ENCODE measurements around the gene XYLT1.
A peak's percentile ranks its signal among the peaks of the same experiment; 100 is the strongest.

Gene XYLT1

DNA sequence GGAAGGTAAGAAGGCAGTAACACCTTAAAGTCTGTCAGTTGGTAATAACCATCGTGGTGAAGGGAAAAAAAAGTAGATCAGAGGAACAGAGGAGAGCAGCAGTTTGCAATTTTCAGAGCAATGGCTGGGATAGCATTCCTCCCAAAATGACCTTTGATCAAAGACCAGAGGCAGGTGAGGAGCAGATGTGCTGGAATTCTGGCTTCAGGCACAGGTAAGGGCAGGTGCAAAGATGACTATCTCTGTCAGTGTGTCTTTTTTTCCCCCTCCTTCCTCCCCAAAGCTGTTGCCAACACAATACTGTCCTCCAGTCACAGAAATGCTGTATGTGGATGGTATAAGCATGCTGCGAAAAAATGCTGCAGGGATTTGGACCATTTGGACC lies 166.7 kb downstream of the XYLT1 start:
- TF ChIP-seq TAF1 (IDR thresholded peaks at IDR 0.05; ENCODE audit: low read depth, low read length), result no peak
- DNase-seq (ENCODE audit: insufficient read length, low spot score) (no peak), FAIRE-seq (peak; percentile 48)

- FAIRE-seq, result no peak
- no peak for TF ChIP-seq POLR2A (IDR thresholded peaks at IDR 0.05; ENCODE audit: low read depth, low read length)
- 0 out of 2 replicates have a peak, but pooled peaks have one; percentile 25 for TF ChIP-seq TAF1 (IDR thresholded peaks at IDR 0.05; ENCODE audit: low read depth, low read length)
- TF ChIP-seq PAX5 (IDR thresholded peaks at IDR 0.05; ENCODE audit: insufficient read depth, low read length, severe bottlenecking), result no peak
- TF ChIP-seq SPI1 (IDR thresholded peaks at IDR 0.05; ENCODE audit: low read depth, low read length), result 0 out of 2 replicates have a peak, but pooled peaks have one; percentile 34
- TF ChIP-seq POLR2AphosphoS5 (IDR thresholded peaks at IDR 0.05; ENCODE audit: low read depth, low read length), result 0 out of 2 replicates have a peak, but pooled peaks have one; percentile 23
- peak; percentile 93 for TF ChIP-seq POU2F2 (IDR thresholded peaks at IDR 0.05; ENCODE audit: low read depth, low read length)
Observed at GRCh38 chr16:17303101-17303500, 167.7 kb downstream of the XYLT1 start.

DNA sequence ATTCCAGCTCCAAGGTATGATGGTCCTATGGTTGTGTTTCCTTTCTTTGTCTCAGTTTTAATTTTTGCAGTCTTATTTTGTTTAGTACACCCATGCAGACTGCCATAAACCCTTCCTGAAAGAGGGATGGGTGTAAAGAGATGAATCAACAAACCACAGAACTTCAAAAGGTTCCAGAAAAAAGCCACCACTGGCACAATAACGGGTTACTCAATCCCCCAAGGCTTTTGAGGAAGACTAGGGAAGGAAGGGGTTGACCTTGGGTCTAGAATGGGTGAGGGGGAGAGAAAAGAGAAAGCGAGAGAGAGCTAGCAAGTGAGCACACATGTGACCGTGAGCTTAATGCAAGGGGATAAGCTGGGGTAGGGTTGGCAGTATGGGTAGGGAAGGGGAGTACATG lies 168.1 kb downstream of the XYLT1 start:
- no peak for DNase-seq (ENCODE audit: insufficient read length, low spot score)
- TF ChIP-seq POLR2A (IDR thresholded peaks at IDR 0.05; ENCODE audit: low read depth, low read length) (no peak), SPI1 (IDR thresholded peaks at IDR 0.05; ENCODE audit: low read depth, low read length) (no peak), POU2F2 (IDR thresholded peaks at IDR 0.05; ENCODE audit: low read depth, low read length) (no peak), TAF1 (IDR thresholded peaks at IDR 0.05; ENCODE audit: low read depth, low read length) (no peak), PAX5 (IDR thresholded peaks at IDR 0.05; ENCODE audit: insufficient read depth, low read length, severe bottlenecking) (no peak), POLR2AphosphoS5 (IDR thresholded peaks at IDR 0.05; ENCODE audit: low read depth, low read length) (no peak)
- FAIRE-seq, result peak; percentile 40

More at GRCh38 chr16:17303101-17303500, 167.7 kb downstream of the XYLT1 start:
- no peak for DNase-seq (ENCODE audit: insufficient read length, low spot score)

GRCh38 chr16:17302214-17302613 lies 168.5 kb downstream of the XYLT1 start:
- DNase-seq (ENCODE audit: insufficient read length, low spot score) (no peak), FAIRE-seq (no peak)
- TF ChIP-seq POU2F2 (IDR thresholded peaks at IDR 0.05; ENCODE audit: low read depth, low read length) (no peak), POLR2A (IDR thresholded peaks at IDR 0.05; ENCODE audit: low read depth, low read length) (0 out of 2 replicates have a peak, but pooled peaks have one; percentile 32), TAF1 (IDR thresholded peaks at IDR 0.05; ENCODE audit: low read depth, low read length) (no peak), PAX5 (IDR thresholded peaks at IDR 0.05; ENCODE audit: insufficient read depth, low read length, severe bottlenecking) (no peak), POLR2AphosphoS5 (IDR thresholded peaks at IDR 0.05; ENCODE audit: low read depth, low read length) (no peak), SPI1 (IDR thresholded peaks at IDR 0.05; ENCODE audit: low read depth, low read length) (no peak)

DNA sequence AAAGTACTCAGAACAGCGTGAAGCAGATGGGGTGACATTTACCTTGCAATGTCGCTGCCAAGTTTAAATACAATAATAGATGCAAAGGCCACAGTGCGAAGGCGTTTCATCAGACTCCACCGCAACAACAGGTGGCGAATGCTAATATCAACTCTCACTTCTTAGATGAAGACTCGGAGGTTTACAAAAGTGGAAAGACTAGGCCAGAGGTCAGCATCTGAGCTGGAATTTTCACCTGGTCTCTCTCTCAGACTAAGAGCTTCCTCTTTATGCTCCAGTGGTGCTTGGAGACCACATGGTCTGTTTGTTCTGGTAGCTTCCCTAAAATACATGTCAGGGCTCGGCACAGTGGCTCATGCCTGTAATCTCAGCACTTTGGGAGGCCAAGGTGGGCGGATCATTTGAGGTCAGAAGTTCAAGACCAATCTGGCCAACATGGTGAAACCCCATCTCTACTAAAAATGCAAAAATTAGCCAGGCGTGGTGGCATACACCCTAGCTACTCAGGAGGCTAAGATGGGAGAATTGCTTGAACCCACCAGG lies 169.1 kb downstream of the XYLT1 start:
- peak; percentile 48 for DNase-seq (ENCODE audit: insufficient read length, low spot score)
- peak; percentile 95 for FAIRE-seq
- peak; percentile 73 for TF ChIP-seq SPI1 (IDR thresholded peaks at IDR 0.05; ENCODE audit: low read depth, low read length)
- TF ChIP-seq PAX5 (IDR thresholded peaks at IDR 0.05; ENCODE audit: insufficient read depth, low read length, severe bottlenecking), result peak; percentile 47
- TF ChIP-seq TAF1 (IDR thresholded peaks at IDR 0.05; ENCODE audit: low read depth, low read length), result no peak
- no peak for TF ChIP-seq POLR2A (IDR thresholded peaks at IDR 0.05; ENCODE audit: low read depth, low read length)
- TF ChIP-seq POLR2AphosphoS5 (IDR thresholded peaks at IDR 0.05; ENCODE audit: low read depth, low read length), result no peak
- TF ChIP-seq POU2F2 (IDR thresholded peaks at IDR 0.05; ENCODE audit: low read depth, low read length), result peak; percentile 77

DNA sequence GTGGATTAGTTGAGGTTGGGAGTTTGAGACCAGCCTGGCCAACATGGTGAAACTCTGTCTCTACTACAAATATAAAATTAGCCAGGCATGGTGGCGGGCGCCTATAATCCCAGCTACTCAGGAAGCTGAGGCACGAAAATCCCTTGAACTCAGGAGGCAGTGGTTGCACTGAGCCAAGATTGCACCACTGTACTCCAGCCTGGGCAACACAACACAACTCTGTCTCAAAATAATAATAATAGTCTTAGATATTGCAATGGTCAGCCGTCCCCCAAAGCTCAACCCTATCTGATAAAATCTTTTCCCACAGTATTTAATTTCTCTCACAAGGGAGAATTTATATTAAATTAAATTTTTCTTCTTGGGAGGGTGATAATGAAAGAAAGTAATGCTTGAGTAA lies 169.6 kb downstream of the XYLT1 start:
- TF ChIP-seq SPI1 (IDR thresholded peaks at IDR 0.05; ENCODE audit: low read depth, low read length) (no peak), PAX5 (IDR thresholded peaks at IDR 0.05; ENCODE audit: insufficient read depth, low read length, severe bottlenecking) (no peak), POU2F2 (IDR thresholded peaks at IDR 0.05; ENCODE audit: low read depth, low read length) (no peak), POLR2A (IDR thresholded peaks at IDR 0.05; ENCODE audit: low read depth, low read length) (no peak), TAF1 (IDR thresholded peaks at IDR 0.05; ENCODE audit: low read depth, low read length) (no peak), POLR2AphosphoS5 (IDR thresholded peaks at IDR 0.05; ENCODE audit: low read depth, low read length) (no peak)
- FAIRE-seq, result no peak
- no peak for DNase-seq (ENCODE audit: insufficient read length, low spot score)

- DNase-seq (ENCODE audit: insufficient read length, low spot score), result no peak
- TF ChIP-seq POLR2A (IDR thresholded peaks at IDR 0.05; ENCODE audit: low read depth, low read length), result no peak
- TF ChIP-seq SPI1 (IDR thresholded peaks at IDR 0.05; ENCODE audit: low read depth, low read length), result no peak
- TF ChIP-seq POU2F2 (IDR thresholded peaks at IDR 0.05; ENCODE audit: low read depth, low read length), result no peak
- no peak for TF ChIP-seq POLR2AphosphoS5 (IDR thresholded peaks at IDR 0.05; ENCODE audit: low read depth, low read length)
- no peak for TF ChIP-seq TAF1 (IDR thresholded peaks at IDR 0.05; ENCODE audit: low read depth, low read length)
- TF ChIP-seq PAX5 (IDR thresholded peaks at IDR 0.05; ENCODE audit: insufficient read depth, low read length, severe bottlenecking), result no peak
- no peak for FAIRE-seq
Observed at GRCh38 chr16:17299790-17300189, 171.0 kb downstream of the XYLT1 start.

DNA sequence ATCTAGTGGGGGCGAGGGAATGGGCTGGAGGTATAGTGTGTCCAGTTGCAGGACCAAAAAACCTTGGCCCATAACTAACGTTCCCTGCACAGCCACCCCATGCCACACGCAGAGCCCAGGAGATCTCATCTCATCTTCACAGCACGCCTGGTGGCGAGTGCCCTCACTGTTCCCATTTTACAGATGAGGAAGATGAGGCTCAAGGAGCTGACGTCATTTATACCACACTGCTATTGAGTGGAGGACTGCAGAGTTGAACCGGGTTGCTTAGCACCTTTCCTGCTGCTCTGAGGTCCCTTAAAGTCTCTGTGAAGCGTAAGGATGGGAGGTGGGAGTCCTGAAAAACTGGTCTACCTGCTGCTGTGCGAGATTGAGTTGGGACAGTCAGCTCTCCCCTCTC lies 172.5 kb downstream of the XYLT1 start:
- TF ChIP-seq POU2F2 (IDR thresholded peaks at IDR 0.05; ENCODE audit: low read depth, low read length) (no peak), SPI1 (IDR thresholded peaks at IDR 0.05; ENCODE audit: low read depth, low read length) (no peak)
- FAIRE-seq, result no peak

GRCh38 chr16:17296431-17296830 lies 174.3 kb downstream of the XYLT1 start:
- no peak for FAIRE-seq
- no peak for DNase-seq (ENCODE audit: insufficient read length, low spot score)
- no peak for TF ChIP-seq SPI1 (IDR thresholded peaks at IDR 0.05; ENCODE audit: low read depth, low read length)
- TF ChIP-seq TAF1 (IDR thresholded peaks at IDR 0.05; ENCODE audit: low read depth, low read length), result no peak
- TF ChIP-seq POLR2AphosphoS5 (IDR thresholded peaks at IDR 0.05; ENCODE audit: low read depth, low read length), result no peak
- TF ChIP-seq PAX5 (IDR thresholded peaks at IDR 0.05; ENCODE audit: insufficient read depth, low read length, severe bottlenecking), result no peak

More for the DNA sequence above, 172.5 kb downstream of the XYLT1 start:
- DNase-seq (ENCODE audit: insufficient read length, low spot score), result no peak

DNA sequence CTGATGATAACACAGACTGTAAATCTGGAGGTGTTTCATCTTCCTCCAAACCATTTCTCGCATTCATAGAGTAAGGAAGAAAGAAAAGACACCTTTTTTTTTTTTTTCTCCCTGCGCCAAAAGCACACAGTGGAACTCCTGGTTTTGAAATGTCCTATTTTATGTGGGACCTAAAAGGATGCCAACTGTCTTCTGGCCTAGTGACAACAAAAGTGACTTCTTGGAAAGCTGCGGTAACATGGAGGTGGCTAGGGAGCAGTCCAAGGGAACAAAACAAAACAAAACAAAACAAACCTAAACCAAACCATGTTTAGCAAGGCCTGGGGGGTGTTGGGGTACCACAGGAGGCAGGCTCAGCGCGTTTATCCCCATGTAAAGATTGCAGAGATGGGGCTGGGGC lies 174.8 kb downstream of the XYLT1 start:
- DNase-seq (ENCODE audit: insufficient read length, low spot score), result no peak
- FAIRE-seq, result no peak

More for the DNA sequence above, 174.8 kb downstream of the XYLT1 start:
- TF ChIP-seq SPI1 (IDR thresholded peaks at IDR 0.05; ENCODE audit: low read depth, low read length) (no peak), POLR2AphosphoS5 (IDR thresholded peaks at IDR 0.05; ENCODE audit: low read depth, low read length) (no peak)
